CD4-positive, alpha-beta memory T cell (primary cell): ENCODE data around the gene MAD1L1. TPM values are rescaled to one million over a fixed set of nuclear protein-coding genes. Genes with fewer than 3 reads are reported as not detected.
A peak's percentile ranks its signal among the peaks of the same experiment; 100 is the strongest.

ENCODE experiments used
- CTCF ChIA-PET: fragments of 350-600 bp; sonication (Branson Sonifier 250); formaldehyde crosslinking; loops from one replicate; lab custom pipeline; 2021; ENCODE audit warnings: inconsistent platforms; ENCODE audit not compliant: partially characterized antibody; lab: Charles Lee
- POLR2A ChIA-PET: fragments of 350-600 bp; sonication (Branson Sonifier 250); formaldehyde crosslinking; loops from one replicate; lab custom pipeline; 2021; ENCODE audit not compliant: partially characterized antibody; lab: Charles Lee
- DNase-seq, 5 donors: peaks; one replicate each; pipeline versions ENCODE4 v3.0.0 to v3.0.0-alpha.2; 2020 to 2022; ENCODE audit warnings: mixed read lengths in 1 of 5
- H3K27ac ChIP-seq: one replicate; pipeline ENCODE4 v1.7.0; 2013; ENCODE audit warnings: low read depth, low read length
- H3K27me3 ChIP-seq: 2 replicates; pipeline ENCODE4 v1.7.0; 2013; ENCODE audit warnings: mild to moderate bottlenecking, low read length, moderate library complexity; ENCODE audit not compliant: insufficient read depth
- H3K36me3 ChIP-seq: 2 replicates; pipeline ENCODE4 v1.7.0; 2013; ENCODE audit warnings: mild to moderate bottlenecking, low read length, moderate library complexity; ENCODE audit not compliant: insufficient read depth
- H3K4me1 ChIP-seq: 2 replicates; pipeline ENCODE4 v1.7.0; 2013; ENCODE audit warnings: mild to moderate bottlenecking, low read length, moderate library complexity; ENCODE audit not compliant: insufficient read depth
- H3K4me3 ChIP-seq, 2 donors: one replicate each; pipeline ENCODE4 v1.7.0; 2013; ENCODE audit warnings: low read length in 2 of 2, mild to moderate bottlenecking in 1 of 2
- H3K9me3 ChIP-seq, 2 donors: one replicate each; pipeline ENCODE4 v1.7.0; 2013; ENCODE audit warnings: low read length in 2 of 2, control low read depth in 1 of 2; ENCODE audit not compliant: control insufficient read depth in 1 of 2
- H3K27ac Mint-ChIP-seq, 7 donors: one replicate each; pipeline ENCODE4 v1.8.0; 2020 to 2021; ENCODE audit warnings: mixed read lengths in 7 of 7, mild to moderate bottlenecking in 6 of 7, inconsistent platforms in 3 of 7, moderate library complexity in 3 of 7
- H3K27me3 Mint-ChIP-seq, 2 donors: one replicate each; pipeline ENCODE4 v1.8.0; 2020 to 2021; ENCODE audit warnings: mixed read lengths in 2 of 2
- H3K36me3 Mint-ChIP-seq, 2 donors: one replicate each; pipeline ENCODE4 v1.8.0; 2020 to 2021; ENCODE audit warnings: mixed read lengths in 2 of 2, inconsistent platforms in 1 of 2, mild to moderate bottlenecking in 1 of 2
- H3K4me1 Mint-ChIP-seq, 4 donors: one replicate each; pipeline ENCODE4 v1.8.0; 2020 to 2021; ENCODE audit warnings: mixed read lengths in 4 of 4, mild to moderate bottlenecking in 1 of 4
- H3K4me3 Mint-ChIP-seq, 8 donors: one replicate each; pipeline ENCODE4 v1.8.0; 2020 to 2021; ENCODE audit warnings: mixed read lengths in 8 of 8, mild to moderate bottlenecking in 7 of 8, moderate library complexity in 6 of 8, inconsistent platforms in 3 of 8
- H3K9me3 Mint-ChIP-seq, 8 donors: one replicate each; pipeline ENCODE4 v1.8.0; 2020 to 2021; ENCODE audit warnings: mixed read lengths in 8 of 8, mild to moderate bottlenecking in 5 of 8, inconsistent platforms in 3 of 8, moderate library complexity in 1 of 8
- intact Hi-C: fragments of 100-400 bp; cut with micrococcal nuclease; formaldehyde crosslinking; loops from one replicate; pipeline ENCODE4 v1.15.1; 2023
- polyA plus RNA-seq, 2 donors: library from polyadenylated mRNA; unstranded; fragments of 300-500 nt; fragmentation: Illumina TruSeq; gene quantifications; one replicate each; pipeline ENCODE4 v1.2.3, GENCODE V29; 2021
- total RNA-seq, 2 experiments: library from RNA; stranded (reverse); gene quantifications; one replicate each; pipeline ENCODE4 v1.2.3, GENCODE V29; 2021

MAD1L1 gene
- total and polyA plus RNA-seq, 4 experiments from 2014 or later: 89.9 to 132 (median 110) TPM

GRCh38 chr7:2148189-2148588 is 84.6 kb downstream of the MAD1L1 start:
- no peak for DNase-seq
- H3K36me3 Mint-ChIP-seq: peaks cover 23 to 24% of the 10 kb centered on the region in 2 donors
- ChIA-PET CTCF (no interaction called here), POLR2A (no interaction called here)
- no peak overlapping the region for H3K4me3 ChIP-seq
- H3K27ac Mint-ChIP-seq: no peak overlapping the region
- no peak overlapping the region for H3K27ac ChIP-seq
- no peak overlapping the region for H3K4me3 Mint-ChIP-seq
- intact Hi-C loops: no loop called here
- H3K4me1 Mint-ChIP-seq: peaks cover 0 to 2% (median 0%) of the 10 kb centered on the region in 4 donors
- H3K36me3 ChIP-seq: peaks cover 4% of the 10 kb centered on the region
- H3K27me3 ChIP-seq: no peaks in the 10 kb centered on the region
- H3K9me3 Mint-ChIP-seq: no peaks in the 10 kb centered on the region
- H3K4me1 ChIP-seq: no peaks in the 10 kb centered on the region
- H3K27me3 Mint-ChIP-seq: no peaks in the 10 kb centered on the region
- H3K9me3 ChIP-seq: no peaks in the 10 kb centered on the region

GRCh38 chr7:2146676-2147472 is 85.9 kb downstream of the MAD1L1 start:
- Histone ChIP-seq H3K36me3 (peaks cover 4% of the 10 kb centered on the region), H3K4me3 (no peak overlapping the region), H3K27ac (no peak overlapping the region), H3K4me1 (no peaks in the 10 kb centered on the region), H3K9me3 (no peaks in the 10 kb centered on the region), H3K27me3 (no peaks in the 10 kb centered on the region)
- intact Hi-C loops: no loop called here
- Mint-ChIP-seq H3K27ac (no peak overlapping the region), H3K4me1 (peaks cover 0 to 1% (median 0%) of the 10 kb centered on the region in 4 donors), H3K36me3 (peaks cover 25 to 29% of the 10 kb centered on the region in 2 donors), H3K4me3 (no peak overlapping the region), H3K27me3 (no peaks in the 10 kb centered on the region), H3K9me3 (no peaks in the 10 kb centered on the region)
- DNase-seq: no peak
- POLR2A ChIA-PET: no interaction called here
- CTCF ChIA-PET: no interaction called here

GRCh38 chr7:2145835-2146580 is 86.7 kb downstream of the MAD1L1 start:
- no peak overlapping the region for H3K4me3 ChIP-seq
- H3K27me3 Mint-ChIP-seq: no peaks in the 10 kb centered on the region
- intact Hi-C loops: no loop called here
- H3K4me1 Mint-ChIP-seq: peaks cover 0 to 2% (median 0%) of the 10 kb centered on the region in 4 donors
- H3K4me3 Mint-ChIP-seq: no peak overlapping the region
- no peak for DNase-seq
- H3K36me3 Mint-ChIP-seq: peaks cover 25 to 29% of the 10 kb centered on the region in 2 donors
- H3K27ac Mint-ChIP-seq: no peak overlapping the region
- no peaks in the 10 kb centered on the region for H3K9me3 ChIP-seq
- H3K36me3 ChIP-seq: peaks cover 4% of the 10 kb centered on the region
- POLR2A ChIA-PET: no interaction called here
- H3K27ac ChIP-seq: no peak overlapping the region
- no peaks in the 10 kb centered on the region for H3K4me1 ChIP-seq
- no peaks in the 10 kb centered on the region for H3K9me3 Mint-ChIP-seq
- no peaks in the 10 kb centered on the region for H3K27me3 ChIP-seq
- CTCF ChIA-PET: no interaction called here

GRCh38 chr7:2144926-2145325 is 87.8 kb downstream of the MAD1L1 start:
- DNase-seq: no peak
- peaks cover 0 to 2% (median 0%) of the 10 kb centered on the region in 4 donors for H3K4me1 Mint-ChIP-seq
- no peak overlapping the region for H3K4me3 ChIP-seq
- no peaks in the 10 kb centered on the region for H3K9me3 ChIP-seq
- H3K27ac Mint-ChIP-seq: no peak overlapping the region
- no peak overlapping the region for H3K27ac ChIP-seq
- H3K9me3 Mint-ChIP-seq: no peaks in the 10 kb centered on the region
- peaks cover 25 to 29% of the 10 kb centered on the region in 2 donors for H3K36me3 Mint-ChIP-seq
- ChIA-PET CTCF (no interaction called here), POLR2A (no interaction called here)
- H3K36me3 ChIP-seq: peaks cover 4% of the 10 kb centered on the region
- H3K4me1 ChIP-seq: no peaks in the 10 kb centered on the region
- H3K27me3 Mint-ChIP-seq: no peaks in the 10 kb centered on the region
- H3K27me3 ChIP-seq: no peaks in the 10 kb centered on the region
- intact Hi-C loops: no loop called here
- H3K4me3 Mint-ChIP-seq: no peak overlapping the region

- Histone ChIP-seq H3K4me1 (no peaks in the 10 kb centered on the region), H3K27ac (no peak overlapping the region), H3K9me3 (no peaks in the 10 kb centered on the region), H3K36me3 (peaks cover 4% of the 10 kb centered on the region), H3K27me3 (no peaks in the 10 kb centered on the region), H3K4me3 (no peak overlapping the region)
- ChIA-PET CTCF (no interaction called here), POLR2A (no interaction called here)
- Mint-ChIP-seq H3K36me3 (peaks cover 25 to 29% of the 10 kb centered on the region in 2 donors), H3K4me1 (peaks cover 0 to 2% (median 0%) of the 10 kb centered on the region in 4 donors), H3K27me3 (no peaks in the 10 kb centered on the region), H3K9me3 (no peaks in the 10 kb centered on the region), H3K4me3 (no peak overlapping the region), H3K27ac (no peak overlapping the region)
- no peak for DNase-seq
- intact Hi-C loops: no loop called here
Observed at GRCh38 chr7:2143981-2144595, 88.7 kb downstream of the MAD1L1 start.

GRCh38 chr7:2143450-2143849 is 89.3 kb downstream of the MAD1L1 start:
- Mint-ChIP-seq H3K9me3 (no peaks in the 10 kb centered on the region), H3K27me3 (no peaks in the 10 kb centered on the region), H3K36me3 (peaks cover 25 to 29% of the 10 kb centered on the region in 2 donors), H3K4me1 (peaks cover 1 to 4% (median 2%) of the 10 kb centered on the region in 4 donors), H3K27ac (no peak overlapping the region), H3K4me3 (no peak overlapping the region)
- H3K4me1 ChIP-seq: peaks cover 4% of the 10 kb centered on the region
- ChIA-PET POLR2A (no interaction called here), CTCF (no interaction called here)
- peaks cover 4% of the 10 kb centered on the region for H3K36me3 ChIP-seq
- no peaks in the 10 kb centered on the region for H3K9me3 ChIP-seq
- intact Hi-C loops: no loop called here
- no peak overlapping the region for H3K27ac ChIP-seq
- DNase-seq: no peak
- H3K4me3 ChIP-seq: no peak overlapping the region
- no peaks in the 10 kb centered on the region for H3K27me3 ChIP-seq

- Mint-ChIP-seq H3K36me3 (peaks cover 24 to 29% of the 10 kb centered on the region in 2 donors), H3K9me3 (no peaks in the 10 kb centered on the region), H3K27ac (peak overlapping the region in 1 of 7 donors; percentile 57), H3K4me3 (no peak overlapping the region), H3K27me3 (no peaks in the 10 kb centered on the region), H3K4me1 (peaks cover 4 to 9% (median 5%) of the 10 kb centered on the region in 4 donors)
- H3K4me1 ChIP-seq: peaks cover 8% of the 10 kb centered on the region
- H3K9me3 ChIP-seq: no peaks in the 10 kb centered on the region
- intact Hi-C loops: no loop called here
- no peak for DNase-seq
- H3K27ac ChIP-seq: no peak overlapping the region
- peaks cover 4% of the 10 kb centered on the region for H3K36me3 ChIP-seq
- no peaks in the 10 kb centered on the region for H3K27me3 ChIP-seq
- no peak overlapping the region for H3K4me3 ChIP-seq
- ChIA-PET POLR2A (no interaction called here), CTCF (no interaction called here)
Observed at GRCh38 chr7:2142386-2142785, 90.4 kb downstream of the MAD1L1 start.
